Measurements from ENCODE around the gene AKAP8L.

AKAP8L gene, protein sequence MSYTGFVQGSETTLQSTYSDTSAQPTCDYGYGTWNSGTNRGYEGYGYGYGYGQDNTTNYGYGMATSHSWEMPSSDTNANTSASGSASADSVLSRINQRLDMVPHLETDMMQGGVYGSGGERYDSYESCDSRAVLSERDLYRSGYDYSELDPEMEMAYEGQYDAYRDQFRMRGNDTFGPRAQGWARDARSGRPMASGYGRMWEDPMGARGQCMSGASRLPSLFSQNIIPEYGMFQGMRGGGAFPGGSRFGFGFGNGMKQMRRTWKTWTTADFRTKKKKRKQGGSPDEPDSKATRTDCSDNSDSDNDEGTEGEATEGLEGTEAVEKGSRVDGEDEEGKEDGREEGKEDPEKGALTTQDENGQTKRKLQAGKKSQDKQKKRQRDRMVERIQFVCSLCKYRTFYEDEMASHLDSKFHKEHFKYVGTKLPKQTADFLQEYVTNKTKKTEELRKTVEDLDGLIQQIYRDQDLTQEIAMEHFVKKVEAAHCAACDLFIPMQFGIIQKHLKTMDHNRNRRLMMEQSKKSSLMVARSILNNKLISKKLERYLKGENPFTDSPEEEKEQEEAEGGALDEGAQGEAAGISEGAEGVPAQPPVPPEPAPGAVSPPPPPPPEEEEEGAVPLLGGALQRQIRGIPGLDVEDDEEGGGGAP

DNA sequence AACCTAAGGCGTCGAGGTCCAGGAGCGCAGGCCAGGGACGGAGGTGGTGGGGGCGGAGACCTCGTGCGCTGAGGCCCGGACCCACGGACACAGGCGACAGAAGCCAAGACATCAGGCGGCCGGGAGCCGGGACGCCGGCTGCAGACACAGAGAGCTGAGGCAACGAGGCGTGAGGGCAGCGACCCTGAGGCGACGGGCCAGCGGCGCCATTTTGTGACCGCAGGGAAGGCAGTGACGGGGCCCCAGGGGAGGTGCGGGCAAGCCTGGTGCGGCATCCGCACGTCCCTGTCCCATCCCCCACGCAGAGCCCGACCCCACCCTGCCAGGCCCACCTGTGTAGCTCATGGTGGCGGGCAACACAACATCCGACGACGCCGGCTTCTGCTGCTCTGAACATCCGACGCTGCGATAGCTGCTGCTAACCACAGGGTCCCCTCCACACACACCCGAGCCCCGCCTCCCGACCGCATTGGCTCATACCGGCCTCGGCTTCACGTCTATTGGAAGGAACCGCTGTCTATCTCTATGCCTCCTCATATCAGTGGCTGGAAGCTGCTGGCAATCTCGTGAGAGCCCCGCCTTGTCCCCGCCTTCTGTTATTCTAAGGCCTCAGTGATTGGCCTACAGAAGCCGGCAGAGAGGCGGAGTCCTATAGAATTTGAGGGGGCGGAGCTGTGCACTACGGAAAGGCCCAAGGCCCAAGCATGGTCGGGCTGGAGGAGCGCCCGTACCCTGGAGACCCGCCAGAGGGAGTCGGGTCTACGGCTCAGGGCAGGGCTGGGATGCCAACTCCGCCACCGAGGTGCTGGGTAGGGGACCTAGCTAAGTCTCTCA is at the start of gene AKAP8L:
Gene AKAP8L (minus strand): TSS at position 410 of the 834 bp plus-strand sequence. CDS start 65 bp downstream, at position 345.
- Histone ChIP-seq H3K36me3 (ENCODE audit: control insufficient read depth, insufficient read depth, low read length) (peaks cover 14% of the 10 kb centered on the region), H3K4me3 (replicated peaks; ENCODE audit: low read depth, low read length) (peak within 1 kb of the TSS; percentile 93), H3K27me3 (replicated peaks; ENCODE audit: control insufficient read depth, insufficient read depth, low read length) (no peaks in the 10 kb centered on the region)
- TF ChIP-seq, protein P1, sequence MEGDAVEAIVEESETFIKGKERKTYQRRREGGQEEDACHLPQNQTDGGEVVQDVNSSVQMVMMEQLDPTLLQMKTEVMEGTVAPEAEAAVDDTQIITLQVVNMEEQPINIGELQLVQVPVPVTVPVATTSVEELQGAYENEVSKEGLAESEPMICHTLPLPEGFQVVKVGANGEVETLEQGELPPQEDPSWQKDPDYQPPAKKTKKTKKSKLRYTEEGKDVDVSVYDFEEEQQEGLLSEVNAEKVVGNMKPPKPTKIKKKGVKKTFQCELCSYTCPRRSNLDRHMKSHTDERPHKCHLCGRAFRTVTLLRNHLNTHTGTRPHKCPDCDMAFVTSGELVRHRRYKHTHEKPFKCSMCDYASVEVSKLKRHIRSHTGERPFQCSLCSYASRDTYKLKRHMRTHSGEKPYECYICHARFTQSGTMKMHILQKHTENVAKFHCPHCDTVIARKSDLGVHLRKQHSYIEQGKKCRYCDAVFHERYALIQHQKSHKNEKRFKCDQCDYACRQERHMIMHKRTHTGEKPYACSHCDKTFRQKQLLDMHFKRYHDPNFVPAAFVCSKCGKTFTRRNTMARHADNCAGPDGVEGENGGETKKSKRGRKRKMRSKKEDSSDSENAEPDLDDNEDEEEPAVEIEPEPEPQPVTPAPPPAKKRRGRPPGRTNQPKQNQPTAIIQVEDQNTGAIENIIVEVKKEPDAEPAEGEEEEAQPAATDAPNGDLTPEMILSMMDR (IDR thresholded peaks at IDR 0.05; ENCODE audit: insufficient read depth, low read length, poor library complexity, severe bottlenecking): peak; percentile 91
- DNase-seq (ENCODE audit: extremely low read depth, insufficient read length): peak; percentile 96

DNA sequence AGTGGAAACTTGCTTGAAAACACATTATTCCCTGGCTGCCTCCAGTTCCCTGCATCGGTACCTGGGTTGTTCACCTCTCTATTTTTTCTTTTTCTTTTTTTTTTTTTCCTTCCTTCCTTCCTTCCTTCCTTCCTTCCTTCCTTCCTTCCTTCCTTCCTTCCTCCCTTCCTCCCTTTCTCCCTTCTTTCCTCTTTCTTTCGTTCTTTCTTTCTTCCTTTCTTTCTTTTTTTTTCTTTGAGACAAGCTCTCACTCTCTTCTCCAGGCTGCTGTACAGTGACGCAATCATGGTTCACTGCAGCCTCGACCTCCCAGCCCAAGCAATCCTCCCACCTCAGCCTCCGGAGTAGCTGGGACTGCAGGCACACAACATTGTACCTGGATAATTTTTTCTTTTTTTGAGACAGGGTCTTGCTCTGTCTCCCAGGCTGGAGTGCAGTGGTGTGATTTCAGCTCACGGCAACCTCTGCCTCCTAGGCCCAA is 49.0 kb upstream of the AKAP8L start:
- TF ChIP-seq, protein P1 (IDR thresholded peaks at IDR 0.05; ENCODE audit: insufficient read depth, low read length, poor library complexity, severe bottlenecking): no peak
- Histone ChIP-seq H3K36me3 (ENCODE audit: control insufficient read depth, insufficient read depth, low read length) (no peaks in the 10 kb centered on the region), H3K4me3 (replicated peaks; ENCODE audit: low read depth, low read length) (no peak overlapping the region), H3K27me3 (replicated peaks; ENCODE audit: control insufficient read depth, insufficient read depth, low read length) (no peaks in the 10 kb centered on the region)
- no peak for DNase-seq (ENCODE audit: extremely low read depth, insufficient read length)

DNA sequence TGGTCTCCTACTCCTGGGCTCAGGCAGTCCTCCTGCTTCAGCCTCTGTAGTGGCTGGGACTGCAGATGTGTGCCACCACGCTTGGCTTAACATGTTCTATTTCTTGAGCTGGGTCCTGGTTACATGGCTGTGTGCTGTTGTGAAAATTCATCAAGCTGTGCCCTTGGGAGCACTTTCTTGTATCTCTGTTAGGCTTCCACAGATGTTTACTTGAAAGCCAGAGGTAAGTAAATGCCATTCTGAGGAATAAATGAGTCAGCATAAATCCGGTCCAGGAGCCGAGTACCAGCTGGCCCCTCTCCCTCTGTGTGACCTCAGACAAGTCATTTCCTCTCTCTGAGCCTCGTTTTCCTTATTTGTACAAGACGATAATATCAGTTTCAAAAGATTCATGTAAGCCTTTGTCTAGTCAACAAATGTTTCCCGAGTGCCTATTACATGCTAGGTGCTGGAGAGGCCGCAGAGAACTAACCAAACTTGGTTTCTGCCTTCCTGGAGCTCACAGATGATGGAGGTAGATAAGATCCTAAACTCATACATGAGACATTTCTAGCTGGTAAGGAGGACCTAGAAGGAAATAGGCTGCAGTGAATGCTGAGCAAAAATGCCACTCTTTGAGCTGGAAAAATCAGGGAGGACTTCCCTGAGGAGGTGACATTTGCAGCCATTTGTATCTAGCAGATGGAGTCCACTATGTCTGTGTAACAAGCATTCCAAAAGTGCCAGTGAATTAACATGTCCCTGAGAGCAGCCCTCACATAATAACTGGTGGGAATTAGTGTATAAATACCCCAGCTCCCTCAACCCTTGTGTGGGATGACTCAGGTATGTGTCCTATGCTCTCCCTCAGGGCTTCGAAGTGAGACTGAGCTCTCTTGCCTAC is 48.3 kb upstream of the AKAP8L start:
- DNase-seq (ENCODE audit: extremely low read depth, insufficient read length): peak; percentile 87
- Histone ChIP-seq H3K4me3 (replicated peaks; ENCODE audit: low read depth, low read length) (no peak overlapping the region), H3K36me3 (ENCODE audit: control insufficient read depth, insufficient read depth, low read length) (peaks cover 1% of the 10 kb centered on the region), H3K27me3 (replicated peaks; ENCODE audit: control insufficient read depth, insufficient read depth, low read length) (no peaks in the 10 kb centered on the region)
- TF ChIP-seq, protein P1 (IDR thresholded peaks at IDR 0.05; ENCODE audit: insufficient read depth, low read length, poor library complexity, severe bottlenecking): no peak

DNA sequence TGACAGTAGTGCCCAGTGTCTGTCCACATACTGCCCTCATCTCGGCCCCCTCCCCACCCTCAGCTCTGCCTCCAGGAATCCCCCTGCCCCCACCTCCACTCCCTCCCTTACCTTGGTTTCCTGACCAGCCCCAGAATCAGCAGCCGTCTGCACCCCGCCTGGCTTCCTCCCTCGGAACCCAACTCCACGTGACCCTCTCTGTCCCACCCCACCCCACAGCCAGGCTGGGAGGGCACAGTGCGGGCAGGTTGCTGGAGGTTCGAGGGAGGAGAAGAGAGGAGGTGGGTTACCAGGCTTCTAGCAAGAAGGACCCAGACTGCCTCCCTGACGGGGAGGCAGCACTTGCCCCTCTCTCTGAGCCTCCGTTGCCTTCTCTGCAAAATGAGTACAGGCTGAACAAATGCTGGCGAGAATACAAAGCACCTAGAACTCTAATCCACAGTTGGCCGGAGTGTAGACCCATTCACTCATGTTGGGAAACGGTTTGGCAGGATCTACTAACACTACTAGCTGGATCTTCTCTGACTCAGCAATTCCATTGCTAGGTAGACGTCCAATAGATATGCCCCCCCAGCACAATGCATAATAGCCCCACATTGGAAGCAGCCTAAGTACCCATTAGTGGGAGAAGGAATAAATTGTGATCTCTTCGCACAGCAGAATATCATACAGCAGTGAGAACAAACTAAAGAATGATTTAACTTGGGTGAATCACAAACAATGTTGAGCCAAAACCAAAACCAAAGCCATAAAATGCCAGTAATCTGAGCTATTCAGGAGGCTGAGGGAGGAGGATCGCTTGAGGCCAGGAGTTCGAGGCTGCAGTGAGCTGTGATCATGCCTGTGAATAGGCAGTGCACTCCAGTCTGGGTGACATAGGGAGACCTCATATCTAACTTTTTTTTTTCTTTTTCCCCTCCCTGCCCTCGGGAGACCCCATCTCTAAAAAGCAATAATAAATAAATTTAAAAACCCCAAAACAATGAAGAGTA is 45.9 kb upstream of the AKAP8L start, which contains the start of gene RASAL3:
Gene RASAL3 (minus strand): TSS at position 151 of the 992 bp plus-strand sequence. CDS start 186 bp downstream, outside the sequence.
- H3K4me3 ChIP-seq (replicated peaks; ENCODE audit: low read depth, low read length): peak within 1 kb of the TSS; percentile 90
- peaks cover 17% of the 10 kb centered on the region for H3K36me3 ChIP-seq (ENCODE audit: control insufficient read depth, insufficient read depth, low read length)
- H3K27me3 ChIP-seq (replicated peaks; ENCODE audit: control insufficient read depth, insufficient read depth, low read length): no peaks in the 10 kb centered on the region
- TF ChIP-seq, protein P1 (IDR thresholded peaks at IDR 0.05; ENCODE audit: insufficient read depth, low read length, poor library complexity, severe bottlenecking): no peak
- peak; percentile 72 for DNase-seq (ENCODE audit: extremely low read depth, insufficient read length)

All from GM06990 (cell line).